ENCODE results near the gene NEDD4.
"Not testable (repeated sequence)": the region's sequence is repeated elsewhere in the genome, so short reads cannot be mapped to it uniquely, and the experiment has no call there.

Gene NEDD4

GRCh38 chr15:55954862-55955605, 38.4 kb downstream of the NEDD4 start:
- DNase-seq (ENCODE audit: low spot score): no peak

- DNase-seq (ENCODE audit: low spot score): not testable (repeated sequence)
Observed at GRCh38 chr15:55952501-55953274, 40.7 kb downstream of the NEDD4 start.

GRCh38 chr15:55944606-55945005, 48.8 kb downstream of the NEDD4 start:
- not testable (repeated sequence) for DNase-seq (ENCODE audit: low spot score)

- DNase-seq (ENCODE audit: low spot score): no peak
Observed at GRCh38 chr15:55942332-55942731, 51.1 kb downstream of the NEDD4 start.

- no peak for DNase-seq (ENCODE audit: low spot score)
Observed at GRCh38 chr15:55937040-55937439, 56.4 kb downstream of the NEDD4 start.

GRCh38 chr15:55928955-55929354, 64.5 kb downstream of the NEDD4 start:
- DNase-seq (ENCODE audit: low spot score): no peak

- no peak for DNase-seq (ENCODE audit: low spot score)
Observed at GRCh38 chr15:55921744-55922143, 71.7 kb downstream of the NEDD4 start.

GRCh38 chr15:55917881-55918296, 75.5 kb downstream of the NEDD4 start:
- DNase-seq (ENCODE audit: low spot score): peak; percentile 4

- no peak for DNase-seq (ENCODE audit: low spot score)
Observed at GRCh38 chr15:55916666-55917409, 76.6 kb downstream of the NEDD4 start.

- DNase-seq (ENCODE audit: low spot score): no peak
Observed at GRCh38 chr15:55915876-55916567, 77.4 kb downstream of the NEDD4 start.

GRCh38 chr15:55915221-55915620, 78.2 kb downstream of the NEDD4 start:
- no peak for DNase-seq (ENCODE audit: low spot score)

- DNase-seq (ENCODE audit: low spot score): no peak
Observed at GRCh38 chr15:55914446-55914845, 79.0 kb downstream of the NEDD4 start.

GRCh38 chr15:55912982-55913381, 80.4 kb downstream of the NEDD4 start:
- DNase-seq (ENCODE audit: low spot score): no peak

GRCh38 chr15:55909036-55909811, 84.2 kb downstream of the NEDD4 start:
- DNase-seq (ENCODE audit: low spot score): no peak

GRCh38 chr15:55907797-55908196, 85.6 kb downstream of the NEDD4 start:
- no peak for DNase-seq (ENCODE audit: low spot score)

- no peak for DNase-seq (ENCODE audit: low spot score)
Observed at GRCh38 chr15:55902981-55903380, 90.4 kb downstream of the NEDD4 start.

GRCh38 chr15:55900019-55900418, 93.4 kb downstream of the NEDD4 start:
- DNase-seq (ENCODE audit: low spot score): no peak

- DNase-seq (ENCODE audit: low spot score): no peak
Observed at GRCh38 chr15:55899537-55899936, 93.9 kb downstream of the NEDD4 start.

GRCh38 chr15:55897560-55898336, 95.7 kb downstream of the NEDD4 start:
- peak; percentile 10 for DNase-seq (ENCODE audit: low spot score)

- no peak for DNase-seq (ENCODE audit: low spot score)
Observed at GRCh38 chr15:55894399-55894965, 98.9 kb downstream of the NEDD4 start.

All from activated CD4-positive, alpha-beta T cell treated with anti-CD3 and anti-CD28 coated beads, Interleukin-2, Interleukin-4, amounts not matched to agents 100 ng/mL and 50 ng/mL, durations not matched to agents 16 hours and 8 hours (primary cell).